GM12878 (cell line): ENCODE data around the gene TCAF1. TPM values are rescaled to one million over a fixed set of nuclear protein-coding genes. Genes with fewer than 3 reads are reported as not detected.

ENCODE experiments used
- ATAC-seq: fragments of 200-7000 bp; cut with Tn5 transposase; 3 replicates; pipeline ENCODE4 v1.9.1; 2020; ENCODE audit warnings: mild to moderate bottlenecking, moderate library complexity
- BruUV-seq: library from RNA; stranded (reverse); fragments of 400-500 nt; replicated peaks from 2 replicates; lab custom pipeline; 2021; lab: Mats Ljungman, UMichigan
- CTCF ChIA-PET: fragments of 300-600 bp; sonication (Branson Sonifier 250); formaldehyde crosslinking; extraction: SDS; loops from one replicate; lab custom pipeline; 2021; ENCODE audit warnings: inconsistent platforms; lab: Yijun Ruan, JAX
- POLR2A ChIA-PET: fragments of 350-600 bp; formaldehyde crosslinking; extraction: SDS; loops from one replicate; lab custom pipeline; 2021; ENCODE audit warnings: inconsistent platforms; lab: Charles Lee
- RAD21 ChIA-PET: fragments of 300-600 bp; sonication (Branson Sonifier 250); formaldehyde crosslinking; loops from one replicate; lab custom pipeline; 2023; ENCODE audit warnings: antibody characterized with exemption; ENCODE audit not compliant: unreplicated experiment; lab: Charles Lee
- SMC1A ChIA-PET: fragments of 300-600 bp; sonication (Branson Sonifier 250); formaldehyde crosslinking; loops from one replicate; lab custom pipeline; 2023; ENCODE audit not compliant: unreplicated experiment, uncharacterized antibody; lab: Charles Lee
- DNase-seq: peaks from one replicate; pipeline ENCODE4 v3.0.0-alpha.2; 2011; ENCODE audit warnings: low read depth, low spot score
- FAIRE-seq: peaks from 3 replicates; lab custom pipeline; 2011; peaks lifted over from hg19 to GRCh38; lab: Jason Lieb, UNC
- H2AFZ ChIP-seq: 2 replicates; pipeline ENCODE4 v1.6.0; 2011; ENCODE audit warnings: low read depth, low read length, control low read depth; ENCODE audit not compliant: control insufficient read depth
- H3K27ac ChIP-seq: 2 replicates; pipeline ENCODE4 v1.5.1; 2011; ENCODE audit warnings: control low read depth; ENCODE audit not compliant: control insufficient read depth, insufficient read depth
- H3K27me3 ChIP-seq, 2 experiments: replicated peaks in 1 of 2; 2 replicates each; pipeline versions ENCODE4 v1.6.0 to v1.6.1; 2011; ENCODE audit warnings: low read length in 1 of 2; ENCODE audit not compliant: control insufficient read depth in 2 of 2, insufficient read depth in 2 of 2
- H3K36me3 ChIP-seq, 2 experiments: 2 replicates each; pipeline ENCODE4 v1.5.1; 2011; ENCODE audit warnings: low read length in 1 of 2; ENCODE audit not compliant: control insufficient read depth in 2 of 2, insufficient read depth in 2 of 2
- H3K4me1 ChIP-seq: 2 replicates; pipeline ENCODE4 v1.6.1; 2011; ENCODE audit warnings: mild to moderate bottlenecking, low read length, moderate library complexity, mixed read lengths; ENCODE audit not compliant: control insufficient read depth, insufficient read depth
- H3K4me2 ChIP-seq: 2 replicates; pipeline ENCODE4 v1.6.0; 2011; ENCODE audit warnings: control low read depth; ENCODE audit not compliant: control insufficient read depth, insufficient read depth
- H3K4me3 ChIP-seq: fragments of 200-600 bp; sonication (generic); 2 replicates; pipeline ENCODE4 v1.5.1; 2016
- H3K79me2 ChIP-seq: 2 replicates; pipeline ENCODE4 v1.6.0; 2011; ENCODE audit warnings: low read length; ENCODE audit not compliant: control insufficient read depth, insufficient read depth
- H3K9ac ChIP-seq: 2 replicates; pipeline ENCODE4 v1.8.0; 2011; ENCODE audit warnings: low read length, control low read depth, mixed read lengths; ENCODE audit not compliant: control insufficient read depth, insufficient read depth
- H3K9me3 ChIP-seq: replicated peaks from 3 replicates; pipeline ENCODE4 v1.5.1; 2011; ENCODE audit warnings: mild to moderate bottlenecking, low read length; ENCODE audit not compliant: control insufficient read depth, insufficient read depth
- H4K20me1 ChIP-seq: 2 replicates; pipeline ENCODE4 v1.6.0; 2011; ENCODE audit not compliant: control insufficient read depth, insufficient read depth
- BCL11A ChIP-seq: IDR thresholded peaks from 2 replicates; pipeline ENCODE4 v1.6.1; 2011; ENCODE audit warnings: low read depth, low read length
- EGR1 ChIP-seq, 2 experiments: IDR thresholded peaks; 1 replicate in 1 of 2; 2 replicates in 1 of 2; pipeline ENCODE4 v1.6.1; 2011 to 2012; ENCODE audit warnings: low read depth in 2 of 2, low read length in 2 of 2, borderline replicate concordance in 1 of 2, mild to moderate bottlenecking in 1 of 2, moderate library complexity in 1 of 2
- MYC ChIP-seq: IDR thresholded peaks from 2 replicates; pipeline ENCODE4 v1.6.1; 2011; ENCODE audit warnings: mild to moderate bottlenecking, low read length, moderate library complexity, inconsistent platforms; ENCODE audit not compliant: insufficient read depth, insufficient replicate concordance, insufficient read length, severe bottlenecking
- NBN ChIP-seq: fragments of 450-650 bp; IDR thresholded peaks from 2 replicates; pipeline ENCODE4 v1.6.1; 2016
- NRF1 ChIP-seq: conservative IDR thresholded peaks from 2 replicates; pipeline ENCODE4 v1.6.1; 2011; ENCODE audit warnings: mild to moderate bottlenecking, low read depth, low read length, improper control_type of control experiment
- SMAD5 ChIP-seq: IDR thresholded peaks from 2 replicates; pipeline ENCODE4 v1.6.1; 2016; ENCODE audit warnings: antibody characterized with exemption, low read depth
- SP1 ChIP-seq: IDR thresholded peaks from one replicate; pipeline ENCODE4 v1.6.1; 2011; ENCODE audit warnings: low read depth, low read length
- SREBF2 ChIP-seq: IDR thresholded peaks from 2 replicates; pipeline ENCODE4 v1.6.1; 2012; ENCODE audit warnings: mild to moderate bottlenecking, low read length
- TARDBP ChIP-seq: IDR thresholded peaks from 2 replicates; pipeline ENCODE4 v1.6.1; 2016; ENCODE audit warnings: borderline replicate concordance
- ZBTB40 ChIP-seq: fragments of 450-650 bp; IDR thresholded peaks from 2 replicates; pipeline ENCODE4 v1.6.1; 2016; ENCODE audit warnings: mild to moderate bottlenecking, moderate library complexity, borderline replicate concordance
- ZNF274 ChIP-seq: IDR thresholded peaks from one replicate; pipeline ENCODE4 v1.8.0; 2011; ENCODE audit not compliant: insufficient read length, insufficient read depth
- ZZZ3 ChIP-seq: IDR thresholded peaks from 2 replicates; pipeline ENCODE4 v1.6.1; 2011; ENCODE audit warnings: low read depth; ENCODE audit not compliant: control insufficient read depth, insufficient read length
- WGBS: methylation state at CpG from one replicate; pipeline ENCODE4 v1.1.6; 2016; ENCODE audit warnings: low lambda C conversion rate; ENCODE audit not compliant: insufficient replicate concordance, insufficient coverage; ENCODE audit errors: missing lambda C conversion rate; 5-methylcytosine and 5-hydroxymethylcytosine counted together
- in situ Hi-C: fragments of 300-500 bp; cut with MboI; formaldehyde crosslinking; loops from 9 replicates; pipeline ENCODE4 v1.14.3; 2018; ENCODE audit warnings: mixed read lengths
- intact Hi-C: fragments of 100-400 bp; cut with micrococcal nuclease; formaldehyde crosslinking; loops from one replicate; pipeline ENCODE4 v1.14.2; 2022; ENCODE audit not compliant: unreplicated experiment
- polyA plus RNA-seq, 11 experiments: library from polyadenylated mRNA; depleted of rRNA in 4 of 11; unstranded in 6 of 11; stranded (reverse) in 5 of 11; fragments of >200 nt; fragmentation: Nextera tagmentation in 4 of 11; fragmentation: Illumina TruSeq in 1 of 11; extraction: Ambion mirVana in 4 of 11; extraction: Trizol in 1 of 11; gene quantifications; 1 replicate in 1 of 11; 2 replicates in 10 of 11; pipeline versions ENCODE4 v1.2.1 to v1.2.3, GENCODE V29; 2011 to 2016; ENCODE audit warnings: inconsistent platforms in 2 of 11, missing spikeins in 2 of 11, low read depth in 1 of 11
- total RNA-seq, 4 experiments: library from RNA; depleted of rRNA in 3 of 4; stranded (reverse); fragments of >200 nt in 3 of 4; fragmentation: Illumina TruSeq in 1 of 4; extraction: Trizol in 1 of 4; gene quantifications; 2 replicates each; pipeline versions ENCODE4 v1.2.1 to v1.2.3, GENCODE V29; 2013 to 2021
- TF ChIP-seq, protein P1 (sequence below): IDR thresholded peaks from 2 replicates; pipeline ENCODE4 v1.6.1; 2012; ENCODE audit warnings: low read depth, low read length, improper control_type of control experiment
- TF ChIP-seq, protein P2 (sequence below): fragments of 450-650 bp; IDR thresholded peaks from 2 replicates; pipeline ENCODE4 v1.6.1; 2017; ENCODE audit warnings: borderline replicate concordance

Gene TCAF1
- total and polyA plus RNA-seq, 10 of the 15 experiments (the other 5 are each of a cell fraction or from before 2014, with no cell fraction given), result 2.2 to 16.3 (median 8.0) TPM

GRCh38 chr7:143936087-143937009, 34.4 kb upstream of the TCAF1 start (continued):
- TF ChIP-seq NRF1 (no peak), SP1 (no peak)

- no peaks in the 10 kb centered on the region for H3K27me3 ChIP-seq
- no TSS peak for BruUV-seq
- no peaks in the 10 kb centered on the region for H3K4me1 ChIP-seq
- no peak for ATAC-seq
- no peak for FAIRE-seq
- no peak within 1 kb of the TSS for H3K9ac ChIP-seq
- no peak within 1 kb of the TSS for H3K27ac ChIP-seq
- ChIA-PET SMC1A (no interaction called here), CTCF (interaction anchor here (0.8 kb wide), 1 partner anchor 9 kb away, joined by 3 read pairs; no protein-coding TSS in a partner anchor), RAD21 (no interaction called here), POLR2A (no interaction called here)
- DNase-seq, result no peak
- H4K20me1 ChIP-seq, result no peaks in the 10 kb centered on the region
- 21% methylated on average over 3 of the region's 3 CpGs for WGBS
- no peaks in the 10 kb centered on the region for H3K9me3 ChIP-seq
- no peaks in the 10 kb centered on the region for H3K79me2 ChIP-seq
- no peak within 1 kb of the TSS for H2AFZ ChIP-seq
- H3K4me3 ChIP-seq, result no peak within 1 kb of the TSS
- H3K4me2 ChIP-seq, result no peak within 1 kb of the TSS
- intact Hi-C loops, result no loop called here
- in situ Hi-C loops, result no loop called here
- no peaks in the 10 kb centered on the region for H3K36me3 ChIP-seq
- TF ChIP-seq BCL11A (no peak), EGR1 (IDR thresholded peaks at IDR 0.05; ENCODE audit: borderline replicate concordance in 1 of 2, low read depth in 2 of 2, low read length in 2 of 2) (no peak), NBN (no peak), SREBF2 (no peak), TARDBP (no peak), ZNF274 (no peak), ZZZ3 (no peak), MYC (no peak), ZBTB40 (no peak), SMAD5 (no peak)
- TF ChIP-seq, protein P1, sequence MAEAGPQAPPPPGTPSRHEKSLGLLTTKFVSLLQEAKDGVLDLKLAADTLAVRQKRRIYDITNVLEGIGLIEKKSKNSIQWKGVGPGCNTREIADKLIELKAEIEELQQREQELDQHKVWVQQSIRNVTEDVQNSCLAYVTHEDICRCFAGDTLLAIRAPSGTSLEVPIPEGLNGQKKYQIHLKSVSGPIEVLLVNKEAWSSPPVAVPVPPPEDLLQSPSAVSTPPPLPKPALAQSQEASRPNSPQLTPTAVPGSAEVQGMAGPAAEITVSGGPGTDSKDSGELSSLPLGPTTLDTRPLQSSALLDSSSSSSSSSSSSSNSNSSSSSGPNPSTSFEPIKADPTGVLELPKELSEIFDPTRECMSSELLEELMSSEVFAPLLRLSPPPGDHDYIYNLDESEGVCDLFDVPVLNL, result no peak
- TF ChIP-seq, protein P2, sequence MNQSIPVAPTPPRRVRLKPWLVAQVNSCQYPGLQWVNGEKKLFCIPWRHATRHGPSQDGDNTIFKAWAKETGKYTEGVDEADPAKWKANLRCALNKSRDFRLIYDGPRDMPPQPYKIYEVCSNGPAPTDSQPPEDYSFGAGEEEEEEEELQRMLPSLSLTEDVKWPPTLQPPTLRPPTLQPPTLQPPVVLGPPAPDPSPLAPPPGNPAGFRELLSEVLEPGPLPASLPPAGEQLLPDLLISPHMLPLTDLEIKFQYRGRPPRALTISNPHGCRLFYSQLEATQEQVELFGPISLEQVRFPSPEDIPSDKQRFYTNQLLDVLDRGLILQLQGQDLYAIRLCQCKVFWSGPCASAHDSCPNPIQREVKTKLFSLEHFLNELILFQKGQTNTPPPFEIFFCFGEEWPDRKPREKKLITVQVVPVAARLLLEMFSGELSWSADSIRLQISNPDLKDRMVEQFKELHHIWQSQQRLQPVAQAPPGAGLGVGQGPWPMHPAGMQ, result no peak
Observed at GRCh38 chr7:143934526-143935325, 32.8 kb upstream of the TCAF1 start, which contains the start of gene OR2F2. TSS of gene OR2F2 (plus strand) at chr7:143935233. CDS start at chr7:143935233, 0 bp downstream.
